Esophagus muscularis mucosa (tissue), 4 donors: ENCODE results near the gene ATP4B. TPM values are rescaled to one million over a fixed set of nuclear protein-coding genes. Genes with fewer than 3 reads are reported as not detected.

Experiments used
- DNase-seq: peaks from one replicate; pipeline ENCODE4 v3.0.0-alpha.2; 2017; ENCODE audit errors: extremely low spot score
- H3K27ac ChIP-seq, 4 donors: fragments of 200-600 bp; sonication (generic); replicated peaks in 1 of 4; 1 replicate in 3 of 4; 2 replicates in 1 of 4; pipeline ENCODE4 v1.5.1; 2016 to 2019; ENCODE audit warnings: mild to moderate bottlenecking in 1 of 4
- H3K27me3 ChIP-seq, 4 donors: fragments of 200-600 bp; sonication (generic); one replicate each; pipeline versions ENCODE4 v1.5.1 to v1.6.0; 2016 to 2019
- H3K36me3 ChIP-seq, 4 donors: fragments of 200-600 bp; sonication (generic); one replicate each; pipeline ENCODE4 v1.5.1; 2016 to 2019
- H3K4me1 ChIP-seq, 4 donors: fragments of 200-600 bp; sonication (generic); one replicate each; pipeline ENCODE4 v1.5.1; 2016 to 2019
- H3K4me3 ChIP-seq, 4 donors: fragments of 200-600 bp; sonication (generic); 1 replicate in 2 of 4; 2 replicates in 2 of 4; pipeline ENCODE4 v1.5.1; 2016 to 2019; ENCODE audit warnings: mild to moderate bottlenecking in 4 of 4, moderate library complexity in 1 of 4
- H3K9me3 ChIP-seq, 4 donors: fragments of 200-600 bp; sonication (generic); 1 replicate in 3 of 4; 2 replicates in 1 of 4; pipeline ENCODE4 v1.5.1; 2016 to 2019
- CTCF ChIP-seq, 3 experiments: fragments of 200-600 bp in 2 of 3; fragments of 450-650 bp in 1 of 3; sonication (generic) in 2 of 3; IDR thresholded peaks; one replicate each; pipeline ENCODE4 v1.5.1; 2017 to 2019; ENCODE audit warnings: antibody characterized with exemption in 3 of 3, mild to moderate bottlenecking in 2 of 3, moderate library complexity in 1 of 3
- EP300 ChIP-seq: sonication (generic); formaldehyde crosslinking; IDR thresholded peaks from one replicate; pipeline ENCODE4 v1.6.1; 2017; ENCODE audit warnings: antibody characterized with exemption
- POLR2A ChIP-seq: fragments of 450-650 bp; IDR thresholded peaks from one replicate; pipeline ENCODE4 v1.6.1; 2017; ENCODE audit warnings: antibody characterized with exemption, moderate library complexity, mild to moderate bottlenecking, low read depth
- POLR2AphosphoS5 ChIP-seq, 2 donors: sonication (generic); formaldehyde crosslinking; IDR thresholded peaks; one replicate each; pipeline ENCODE4 v1.6.1; 2017; ENCODE audit warnings: antibody characterized with exemption in 2 of 2
- WGBS: methylation state at CpG from one replicate; pipeline ENCODE4 v1.1.5; 2018; 5-methylcytosine and 5-hydroxymethylcytosine counted together
- intact Hi-C: fragments of 100-400 bp; cut with DNase I; formaldehyde crosslinking; loops from one replicate; pipeline ENCODE4 v1.15.1; 2023
- total RNA-seq, 4 donors: library from RNA; depleted of rRNA; stranded (reverse); fragments of >200 nt; gene quantifications; one replicate each; pipeline versions ENCODE4 v1.1.0 to v1.2.1, GENCODE V29; 2016

ATP4B gene
- total RNA-seq, 4 donors from 2014 or later: not detected

GRCh38 chr13:113666329-113666670 is 8.3 kb upstream of the ATP4B start:
- no peaks in the 10 kb centered on the region for H3K36me3 ChIP-seq
- TF ChIP-seq EP300 (no peak), CTCF (IDR thresholded peaks at IDR 0.05) (no peak), POLR2AphosphoS5 (IDR thresholded peaks at IDR 0.05) (no peak), POLR2A (no peak)
- intact Hi-C loops: no loop called here
- 80% methylated on average over 1 of the region's 2 CpGs for WGBS
- peaks cover 0 to 8% (median 2%) of the 10 kb centered on the region in 4 donors for H3K9me3 ChIP-seq
- no peak overlapping the region for H3K27ac ChIP-seq
- H3K4me1 ChIP-seq: no peaks in the 10 kb centered on the region
- no peak for DNase-seq
- no peaks in the 10 kb centered on the region for H3K27me3 ChIP-seq
- no peak overlapping the region for H3K4me3 ChIP-seq

GRCh38 chr13:113665597-113666328 is 7.8 kb upstream of the ATP4B start:
- TF ChIP-seq POLR2A: no peak
- no peak for TF ChIP-seq CTCF (IDR thresholded peaks at IDR 0.05)
- TF ChIP-seq EP300: no peak
- no peak for TF ChIP-seq POLR2AphosphoS5 (IDR thresholded peaks at IDR 0.05)
- WGBS: no CpG with 5 or more reads among the region's 3 CpGs
- DNase-seq: no peak

GRCh38 chr13:113664751-113665596 is 7.0 kb upstream of the ATP4B start:
- peaks cover 0 to 18% (median 4%) of the 10 kb centered on the region in 4 donors for H3K9me3 ChIP-seq
- intact Hi-C loops: no loop called here
- no peaks in the 10 kb centered on the region for H3K4me1 ChIP-seq
- no peaks in the 10 kb centered on the region for H3K36me3 ChIP-seq
- H3K27ac ChIP-seq: no peak overlapping the region
- DNase-seq: no peak
- TF ChIP-seq POLR2AphosphoS5 (IDR thresholded peaks at IDR 0.05) (no peak), POLR2A (no peak), EP300 (no peak), CTCF (IDR thresholded peaks at IDR 0.05) (no peak)
- no peak overlapping the region for H3K4me3 ChIP-seq
- 59% methylated on average over 18 of the region's 21 CpGs for WGBS
- H3K27me3 ChIP-seq: no peaks in the 10 kb centered on the region

More at GRCh38 chr13:113665597-113666328, 7.8 kb upstream of the ATP4B start:
- intact Hi-C loops: no loop called here
- Histone ChIP-seq H3K27ac (no peak overlapping the region), H3K9me3 (peaks cover 0 to 14% (median 4%) of the 10 kb centered on the region in 4 donors), H3K27me3 (no peaks in the 10 kb centered on the region), H3K36me3 (no peaks in the 10 kb centered on the region), H3K4me3 (no peak overlapping the region), H3K4me1 (no peaks in the 10 kb centered on the region)

GRCh38 chr13:113663934-113664333 is 5.9 kb upstream of the ATP4B start:
- intact Hi-C loops: no loop called here

More at GRCh38 chr13:113663934-113664333, 5.9 kb upstream of the ATP4B start:
- Histone ChIP-seq H3K4me1 (no peaks in the 10 kb centered on the region), H3K27ac (no peak overlapping the region), H3K4me3 (no peak overlapping the region), H3K36me3 (no peaks in the 10 kb centered on the region), H3K27me3 (no peaks in the 10 kb centered on the region), H3K9me3 (peaks cover 0 to 18% (median 4%) of the 10 kb centered on the region in 4 donors)
- DNase-seq: no peak
- no peak for TF ChIP-seq EP300
- TF ChIP-seq CTCF (IDR thresholded peaks at IDR 0.05): no peak
- TF ChIP-seq POLR2AphosphoS5 (IDR thresholded peaks at IDR 0.05): no peak
- TF ChIP-seq POLR2A: no peak
- 58% methylated on average over 11 of the region's 15 CpGs for WGBS
